Caco-2 (cell line): ENCODE results near the gene DIAPH1. TPM values are rescaled to one million over a fixed set of nuclear protein-coding genes. Genes with fewer than 3 reads are reported as not detected.
A peak's percentile ranks its signal among the peaks of the same experiment; 100 is the strongest.

Experiments used
- BruUV-seq: library from RNA; stranded (reverse); fragments of 400-500 nt; replicated peaks from 2 replicates; lab custom pipeline; 2021; lab: Mats Ljungman, UMichigan
- CTCF ChIA-PET: fragments of 300-600 bp; sonication (Branson Sonifier 250); formaldehyde crosslinking; loops from one replicate; lab custom pipeline; 2022; ENCODE audit warnings: antibody characterized with exemption; lab: Charles Lee
- POLR2A ChIA-PET: fragments of 300-600 bp; sonication (Branson Sonifier 250); formaldehyde crosslinking; loops from one replicate; lab custom pipeline; 2022; ENCODE audit warnings: antibody characterized with exemption; lab: Charles Lee
- DNase-seq, 2 experiments: peaks; one replicate each; pipeline versions ENCODE4 v3.0.0 to v3.0.0-alpha.2; 2020 to 2022
- H3K27me3 ChIP-seq: replicated peaks from 2 replicates; pipeline ENCODE4 v1.6.0; 2011; ENCODE audit warnings: low read length; ENCODE audit not compliant: control insufficient read depth, insufficient read depth
- H3K36me3 ChIP-seq: 2 replicates; pipeline ENCODE4 v1.5.1; 2011; ENCODE audit warnings: low read length; ENCODE audit not compliant: control insufficient read depth, insufficient read depth
- H3K4me1 ChIP-seq: fragments of 250-450 bp; sonication (Bioruptor Pico); 2 replicates; pipeline ENCODE4 v1.5.1; 2020; ENCODE audit warnings: mild to moderate bottlenecking
- H3K4me3 ChIP-seq: 2 replicates; pipeline ENCODE4 v1.5.1; 2011; ENCODE audit warnings: low read depth, mild to moderate bottlenecking, control low read depth, low read length
- H3K9me3 ChIP-seq: fragments of 250-450 bp; sonication (Bioruptor Pico); 2 replicates; pipeline ENCODE4 v1.5.1; 2020; ENCODE audit warnings: mild to moderate bottlenecking, moderate library complexity
- H3K27ac Mint-ChIP-seq: one replicate; pipeline ENCODE4 v1.8.0; 2022; ENCODE audit warnings: mixed read lengths; ENCODE audit not compliant: unreplicated experiment
- H3K27me3 Mint-ChIP-seq: one replicate; pipeline ENCODE4 v1.8.0; 2022; ENCODE audit warnings: mixed read lengths; ENCODE audit not compliant: insufficient read depth, unreplicated experiment
- H3K36me3 Mint-ChIP-seq: one replicate; pipeline ENCODE4 v1.8.0; 2022; ENCODE audit warnings: mild to moderate bottlenecking, mixed read lengths; ENCODE audit not compliant: insufficient read depth, unreplicated experiment
- H3K4me1 Mint-ChIP-seq: one replicate; pipeline ENCODE4 v1.8.0; 2022; ENCODE audit warnings: low read depth, mixed read lengths; ENCODE audit not compliant: unreplicated experiment
- H3K4me3 Mint-ChIP-seq: one replicate; pipeline ENCODE4 v1.8.0; 2022; ENCODE audit warnings: mild to moderate bottlenecking, moderate library complexity, mixed read lengths; ENCODE audit not compliant: unreplicated experiment
- H3K9me3 Mint-ChIP-seq: one replicate; pipeline ENCODE4 v1.8.0; 2022; ENCODE audit warnings: mixed read lengths; ENCODE audit not compliant: unreplicated experiment
- intact Hi-C: fragments of 100-400 bp; cut with micrococcal nuclease; formaldehyde crosslinking; loops from one replicate; pipeline ENCODE4 v1.10.0; 2022; ENCODE audit not compliant: unreplicated experiment
- total RNA-seq: library from RNA; stranded (reverse); gene quantifications from 2 replicates; pipeline ENCODE4 v1.2.3, GENCODE V29; 2022
- TF ChIP-seq, protein P1 (sequence below), 2 experiments: fragments of 200-600 bp in 1 of 2; IDR thresholded peaks; 1 replicate in 1 of 2; 2 replicates in 1 of 2; pipeline versions ENCODE4 v1.5.1 to v1.8.0; 2011 to 2022; ENCODE audit warnings: antibody characterized with exemption in 1 of 2, control low read depth in 1 of 2, inconsistent platforms in 1 of 2, low read depth in 1 of 2, low read length in 1 of 2, mild to moderate bottlenecking in 1 of 2, moderate library complexity in 1 of 2; ENCODE audit not compliant: insufficient read depth in 1 of 2, severe bottlenecking in 1 of 2, unreplicated experiment in 1 of 2

DIAPH1 gene
- total RNA-seq, 1 experiment from 2014 or later: 161 TPM

- TF ChIP-seq, protein P1, sequence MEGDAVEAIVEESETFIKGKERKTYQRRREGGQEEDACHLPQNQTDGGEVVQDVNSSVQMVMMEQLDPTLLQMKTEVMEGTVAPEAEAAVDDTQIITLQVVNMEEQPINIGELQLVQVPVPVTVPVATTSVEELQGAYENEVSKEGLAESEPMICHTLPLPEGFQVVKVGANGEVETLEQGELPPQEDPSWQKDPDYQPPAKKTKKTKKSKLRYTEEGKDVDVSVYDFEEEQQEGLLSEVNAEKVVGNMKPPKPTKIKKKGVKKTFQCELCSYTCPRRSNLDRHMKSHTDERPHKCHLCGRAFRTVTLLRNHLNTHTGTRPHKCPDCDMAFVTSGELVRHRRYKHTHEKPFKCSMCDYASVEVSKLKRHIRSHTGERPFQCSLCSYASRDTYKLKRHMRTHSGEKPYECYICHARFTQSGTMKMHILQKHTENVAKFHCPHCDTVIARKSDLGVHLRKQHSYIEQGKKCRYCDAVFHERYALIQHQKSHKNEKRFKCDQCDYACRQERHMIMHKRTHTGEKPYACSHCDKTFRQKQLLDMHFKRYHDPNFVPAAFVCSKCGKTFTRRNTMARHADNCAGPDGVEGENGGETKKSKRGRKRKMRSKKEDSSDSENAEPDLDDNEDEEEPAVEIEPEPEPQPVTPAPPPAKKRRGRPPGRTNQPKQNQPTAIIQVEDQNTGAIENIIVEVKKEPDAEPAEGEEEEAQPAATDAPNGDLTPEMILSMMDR (IDR thresholded peaks at IDR 0.05; ENCODE audit: insufficient read depth in 1 of 2, low read depth in 1 of 2, low read length in 1 of 2, severe bottlenecking in 1 of 2, unreplicated experiment in 1 of 2): no peak
- BruUV-seq: no TSS peak
- Histone ChIP-seq H3K9me3 (no peaks in the 10 kb centered on the region), H3K36me3 (no peaks in the 10 kb centered on the region; the same call in 1 of the 2 replicates), H3K4me1 (no peaks in the 10 kb centered on the region), H3K4me3 (no peak overlapping the region), H3K27me3 (no peaks in the 10 kb centered on the region)
- Mint-ChIP-seq H3K27me3 (no peaks in the 10 kb centered on the region), H3K27ac (peak overlapping the region; percentile 58), H3K36me3 (peaks cover 74% of the 10 kb centered on the region), H3K4me1 (no peaks in the 10 kb centered on the region), H3K9me3 (no peaks in the 10 kb centered on the region), H3K4me3 (no peak overlapping the region)
- intact Hi-C loops: loop anchor here (2.0 kb wide), 1 partner anchor 101 kb away; the partner anchor contains the start of gene PCDHGA10
- ChIA-PET POLR2A (no interaction called here), CTCF (interaction anchor here (0.6 to 1.3 kb wide), 3 partner anchors 11 to 144 kb away, joined by 3 to 4 read pairs (median 3); partner anchors contain the start of gene PCDHGB3)
- DNase-seq: no peak
Observed at GRCh38 chr5:141513627-141514329, 105.0 kb downstream of the DIAPH1 start.

DNA sequence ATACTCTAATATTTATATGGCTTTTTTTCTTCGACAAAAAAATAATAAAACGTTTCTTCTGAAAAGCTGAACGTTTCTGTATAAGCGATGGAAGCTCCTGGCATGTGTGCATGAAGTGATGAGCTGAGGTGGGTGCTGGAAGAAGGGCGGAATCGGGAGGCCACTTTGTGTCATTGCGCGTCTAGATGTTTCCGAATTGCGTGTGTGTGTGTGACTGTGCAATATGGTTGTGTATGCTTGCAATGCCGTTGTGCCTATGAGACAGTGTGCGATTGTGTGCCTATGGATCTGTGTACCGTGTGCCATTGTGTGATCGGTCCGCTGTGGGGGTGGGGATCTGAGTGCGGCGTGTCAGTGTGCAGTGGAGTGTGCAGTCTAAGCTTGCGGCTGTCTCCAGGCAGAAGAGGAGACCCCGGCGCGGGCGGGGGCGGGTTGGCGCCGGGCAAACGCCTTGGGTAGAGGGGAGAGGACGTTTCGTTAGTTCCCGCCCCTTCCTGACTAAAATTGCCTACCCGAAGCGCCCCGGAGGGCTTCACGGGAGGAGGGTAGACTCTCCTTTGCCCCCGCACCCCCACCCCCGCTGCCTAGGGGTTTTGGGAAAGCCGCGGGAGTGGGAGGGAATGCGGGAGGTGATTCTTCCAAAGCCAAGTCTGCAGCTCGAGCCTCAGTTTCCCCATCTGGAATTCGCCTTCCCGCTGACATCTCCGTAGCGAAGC, 105.7 kb downstream of the DIAPH1 start:
- no peak overlapping the region for H3K4me3 ChIP-seq
- DNase-seq: no peak
- ChIA-PET CTCF (interaction anchor here (0.6 to 1.1 kb wide), 2 partner anchors 143 to 304 kb away, joined by 3 read pairs; partner anchors contain the start of gene PCDHGB3), POLR2A (no interaction called here)
- Mint-ChIP-seq H3K27ac (peak overlapping the region; percentile 58), H3K36me3 (peaks cover 67% of the 10 kb centered on the region), H3K4me1 (no peaks in the 10 kb centered on the region), H3K4me3 (no peak overlapping the region), H3K9me3 (no peaks in the 10 kb centered on the region), H3K27me3 (no peaks in the 10 kb centered on the region)
- no TSS peak for BruUV-seq
- TF ChIP-seq, protein P1 (IDR thresholded peaks at IDR 0.05; ENCODE audit: insufficient read depth in 1 of 2, low read depth in 1 of 2, low read length in 1 of 2, severe bottlenecking in 1 of 2, unreplicated experiment in 1 of 2): no peak
- H3K9me3 ChIP-seq: no peaks in the 10 kb centered on the region
- intact Hi-C loops: loop anchor here (2.0 kb wide), 1 partner anchor 100 kb away; the partner anchor contains the start of gene PCDHGA10
- H3K27me3 ChIP-seq: no peaks in the 10 kb centered on the region
- H3K36me3 ChIP-seq: no peaks in the 10 kb centered on the region; the same call in 1 of the 2 replicates
- no peaks in the 10 kb centered on the region for H3K4me1 ChIP-seq

DNA sequence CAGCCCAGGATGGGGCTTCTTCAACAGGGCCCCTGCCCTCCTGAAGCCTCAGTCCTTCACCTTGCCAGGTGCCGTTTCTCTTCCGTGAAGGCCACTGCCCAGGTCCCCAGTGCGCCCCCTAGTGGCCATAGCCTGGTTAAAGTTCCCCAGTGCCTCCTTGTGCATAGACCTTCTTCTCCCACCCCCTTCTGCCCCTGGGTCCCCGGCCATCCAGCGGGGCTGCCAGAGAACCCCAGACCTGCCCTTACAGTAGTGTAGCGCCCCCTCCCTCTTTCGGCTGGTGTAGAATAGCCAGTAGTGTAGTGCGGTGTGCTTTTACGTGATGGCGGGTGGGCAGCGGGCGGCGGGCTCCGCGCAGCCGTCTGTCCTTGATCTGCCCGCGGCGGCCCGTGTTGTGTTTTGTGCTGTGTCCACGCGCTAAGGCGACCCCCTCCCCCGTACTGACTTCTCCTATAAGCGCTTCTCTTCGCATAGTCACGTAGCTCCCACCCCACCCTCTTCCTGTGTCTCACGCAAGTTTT, 106.3 kb downstream of the DIAPH1 start:
- H3K36me3 Mint-ChIP-seq: peaks cover 61% of the 10 kb centered on the region
- intact Hi-C loops: loop anchor here (2.0 kb wide), 1 partner anchor 100 kb away; the partner anchor contains the start of gene PCDHGA10

More for the DNA sequence above, 106.3 kb downstream of the DIAPH1 start:
- Mint-ChIP-seq H3K27me3 (no peaks in the 10 kb centered on the region), H3K4me3 (no peak overlapping the region), H3K4me1 (no peaks in the 10 kb centered on the region), H3K27ac (peak overlapping the region; percentile 58), H3K9me3 (no peaks in the 10 kb centered on the region)
- Histone ChIP-seq H3K4me3 (no peak overlapping the region), H3K27me3 (no peaks in the 10 kb centered on the region), H3K4me1 (no peaks in the 10 kb centered on the region), H3K9me3 (no peaks in the 10 kb centered on the region), H3K36me3 (no peaks in the 10 kb centered on the region; the same call in 1 of the 2 replicates)
- ChIA-PET POLR2A (no interaction called here), CTCF (interaction anchor here (1.0 kb wide), 1 partner anchor 52 kb away, joined by 3 read pairs; no protein-coding TSS in a partner anchor)
- TF ChIP-seq, protein P1 (IDR thresholded peaks at IDR 0.05; ENCODE audit: insufficient read depth in 1 of 2, low read depth in 1 of 2, low read length in 1 of 2, severe bottlenecking in 1 of 2, unreplicated experiment in 1 of 2): peak; percentile 67 to 85
- peak; percentile 64 to 77 for DNase-seq
- BruUV-seq: no TSS peak
